Measurements from ENCODE around the gene KLHL12. TPM values are rescaled to one million over a fixed set of nuclear protein-coding genes. Genes with fewer than 3 reads are reported as not detected.

The KLHL12 gene
- total and polyA plus RNA-seq, 2 of the 8 experiments (the other 6 are each of a cell fraction or from before 2014, with no cell fraction given), result 27.2 to 33.3 TPM

- WGBS, 2 experiments (ENCODE audit: extremely low coverage in 1 of 2, insufficient coverage in 1 of 2, insufficient read length in 1 of 2, insufficient replicate concordance in 2 of 2, low coverage in 1 of 2, low lambda C conversion rate in 2 of 2, missing lambda C conversion rate in 1 of 2), result 87% methylated on average over 3 of the region's 3 CpGs; no CpG with 5 or more reads in 1 of the 2 experiments
- no peaks in the 10 kb centered on the region for H3K9me3 ChIP-seq (ENCODE audit: insufficient read depth in 2 of 2, low read depth in 1 of 2, low read length in 1 of 2)
- H3K23ac ChIP-seq (ENCODE audit: insufficient read length), result no peak overlapping the region
- no peak overlapping the region for H3K4me3 ChIP-seq (ENCODE audit: extremely low read depth in 1 of 4, insufficient read depth in 2 of 4, low read depth in 3 of 4, low read length in 4 of 4)
- DNase-seq (ENCODE audit: low read depth in 1 of 2, low spot score in 2 of 2) (no peak), FAIRE-seq (no peak)
- H2BK15ac ChIP-seq (ENCODE audit: low read length), result no peak overlapping the region
- no peak overlapping the region for H2BK5ac ChIP-seq (ENCODE audit: low read depth, low read length)
- no peak for TF ChIP-seq SP2 (IDR thresholded peaks at IDR 0.05; ENCODE audit: low read length)
- TF ChIP-seq POLR2AphosphoS5 (IDR thresholded peaks at IDR 0.05; ENCODE audit: low read depth, low read length), result no peak
- no peak for TF ChIP-seq SIRT6 (IDR thresholded peaks at IDR 0.05; ENCODE audit: low read length)
- no peak for TF ChIP-seq EP300 (IDR thresholded peaks at IDR 0.05; ENCODE audit: borderline replicate concordance in 1 of 2, low read depth in 2 of 2, low read length in 2 of 2)
- TF ChIP-seq TAF1 (IDR thresholded peaks at IDR 0.05; ENCODE audit: low read depth, low read length), result no peak
- TF ChIP-seq EZH2 (IDR thresholded peaks at IDR 0.05; ENCODE audit: low read depth, low read length, severe bottlenecking), result no peak
- TF ChIP-seq RBBP5 (IDR thresholded peaks at IDR 0.05; ENCODE audit: borderline replicate concordance, low read depth, low read length), result no peak
- TF ChIP-seq SP1 (IDR thresholded peaks at IDR 0.05; ENCODE audit: low read depth, low read length), result no peak
- no peak overlapping the region for H3K9ac ChIP-seq (replicated peaks in 1 of 4; ENCODE audit: extremely low read depth in 1 of 4, low read depth in 3 of 4, low read length in 3 of 4)
- no peak overlapping the region for H3K18ac ChIP-seq (ENCODE audit: extremely low read depth, low read length)
- H4K5ac ChIP-seq (ENCODE audit: insufficient read length, low read depth, low read length), result no peak overlapping the region
- no peaks in the 10 kb centered on the region for H3K79me2 ChIP-seq (ENCODE audit: control insufficient read depth in 1 of 2, insufficient read depth in 2 of 2, low read length in 2 of 2)
- no peak overlapping the region for H3K27ac ChIP-seq (ENCODE audit: low read depth, low read length)
- H3K14ac ChIP-seq (ENCODE audit: insufficient read length), result no peak overlapping the region
- CTCF ChIA-PET (ENCODE audit: partially characterized antibody), result no interaction called here
- no peaks in the 10 kb centered on the region for H3K79me1 ChIP-seq (ENCODE audit: low read depth, low read length)
- H3K4me1 ChIP-seq (replicated peaks in 1 of 4; ENCODE audit: control insufficient read depth in 3 of 4, insufficient read depth in 4 of 4, low read length in 3 of 4), result no peaks in the 10 kb centered on the region; a peak in 1 of 7 replicates
- H2BK20ac ChIP-seq (ENCODE audit: low read length), result peak overlapping the region; percentile 86; the same call in 1 of the 2 replicates
- POLR2A ChIA-PET (ENCODE audit: partially characterized antibody), result no interaction called here
- H3K56ac ChIP-seq (replicated peaks; ENCODE audit: insufficient read length, low read depth, low read length), result no peak overlapping the region
- no peak overlapping the region for H2AK5ac ChIP-seq (ENCODE audit: low read depth, low read length)
- H3K27me3 ChIP-seq (replicated peaks in 1 of 4; ENCODE audit: control insufficient read depth in 3 of 4, extremely low read depth in 1 of 4, insufficient read depth in 3 of 4, low read length in 3 of 4), result no peaks in the 10 kb centered on the region
- no peak overlapping the region for H4K91ac ChIP-seq (replicated peaks; ENCODE audit: insufficient read length, low read length)
- no peak overlapping the region for H3K4ac ChIP-seq (replicated peaks; ENCODE audit: insufficient read length, low read depth, low read length)
- H2BK12ac ChIP-seq (ENCODE audit: low read depth, low read length), result no peak overlapping the region
- no peak overlapping the region for H2BK120ac ChIP-seq (replicated peaks; ENCODE audit: low read depth, low read length)
- no peaks in the 10 kb centered on the region for H3K36me3 ChIP-seq (ENCODE audit: control insufficient read depth in 2 of 4, insufficient read depth in 4 of 4, low read length in 3 of 4)
- no peak overlapping the region for H2AFZ ChIP-seq (ENCODE audit: low read length)
- H4K20me1 ChIP-seq (replicated peaks in 1 of 2; ENCODE audit: control insufficient read depth in 1 of 2, insufficient read depth in 2 of 2, low read length in 2 of 2), result no peaks in the 10 kb centered on the region
- no peak overlapping the region for H4K8ac ChIP-seq (ENCODE audit: extremely low read depth, insufficient read depth, low read length)
- no peak overlapping the region for H3K4me2 ChIP-seq (ENCODE audit: insufficient read depth in 1 of 2, low read depth in 2 of 2, low read length in 2 of 2)
- no peaks in the 10 kb centered on the region for H3K23me2 ChIP-seq (ENCODE audit: low read depth, low read length)
Observed at GRCh38 chr1:202974856-202975255, 47.8 kb upstream of the KLHL12 start.
